A673 (cell line): ENCODE measurements around the gene ELMOD3. TPM values are rescaled to one million over a fixed set of nuclear protein-coding genes. Genes with fewer than 3 reads are reported as not detected.

Experiments
- BruUV-seq: library from RNA; stranded (reverse); fragments of 400-500 nt; replicated peaks from 2 replicates; lab custom pipeline; 2021; lab: Mats Ljungman, UMichigan
- CTCF ChIA-PET: fragments of 300-600 bp; sonication (Branson Sonifier 250); formaldehyde crosslinking; loops from one replicate; lab custom pipeline; 2022; ENCODE audit warnings: antibody characterized with exemption; lab: Charles Lee
- POLR2A ChIA-PET: fragments of 300-600 bp; sonication (Branson Sonifier 250); formaldehyde crosslinking; loops from one replicate; lab custom pipeline; 2022; ENCODE audit warnings: antibody characterized with exemption; ENCODE audit not compliant: low non-redundant PET; lab: Charles Lee
- DNase-seq: peaks from one replicate; pipeline ENCODE4 v3.0.0-alpha.2; 2015; ENCODE audit warnings: low spot score
- H3K27ac ChIP-seq: fragments of 200-600 bp; sonication (generic); 2 replicates; pipeline ENCODE4 v1.5.1; 2016; ENCODE audit warnings: mixed run types, low read depth, mild to moderate bottlenecking, mixed read lengths, antibody characterized with exemption, low read length; ENCODE audit not compliant: poor library complexity, severe bottlenecking
- H3K27me3 ChIP-seq: fragments of 200-600 bp; sonication (generic); replicated peaks from 2 replicates; pipeline ENCODE4 v1.6.1; 2017; ENCODE audit warnings: mixed run types, low read depth, mild to moderate bottlenecking, mixed read lengths, antibody characterized with exemption, low read length; ENCODE audit not compliant: insufficient read depth, poor library complexity
- H3K36me3 ChIP-seq: fragments of 200-600 bp; sonication (generic); 2 replicates; pipeline ENCODE4 v1.6.1; 2016; ENCODE audit warnings: mixed run types, mild to moderate bottlenecking, mixed read lengths, antibody characterized with exemption, low read length; ENCODE audit not compliant: insufficient read depth, poor library complexity, severe bottlenecking
- H3K4me1 ChIP-seq: fragments of 200-600 bp; sonication (generic); 2 replicates; pipeline ENCODE4 v1.6.1; 2017; ENCODE audit warnings: mixed run types, mild to moderate bottlenecking, mixed read lengths, antibody characterized with exemption, low read length; ENCODE audit not compliant: insufficient read depth, poor library complexity, severe bottlenecking
- H3K4me3 ChIP-seq: fragments of 200-600 bp; sonication (generic); 2 replicates; pipeline ENCODE4 v1.5.1; 2016; ENCODE audit warnings: low read depth, mixed run types, mild to moderate bottlenecking, mixed read lengths, low read length; ENCODE audit not compliant: poor library complexity, severe bottlenecking
- H3K9me3 ChIP-seq: fragments of 200-600 bp; sonication (generic); 2 replicates; pipeline ENCODE4 v1.6.1; 2016; ENCODE audit warnings: mixed run types, low read depth, mild to moderate bottlenecking, mixed read lengths, antibody characterized with exemption, low read length; ENCODE audit not compliant: poor library complexity, severe bottlenecking
- EZH2 ChIP-seq: fragments of 200-600 bp; sonication (generic); IDR thresholded peaks from 2 replicates; pipeline ENCODE4 v1.6.1; 2017; ENCODE audit warnings: borderline replicate concordance, low read depth, mild to moderate bottlenecking, mixed read lengths, antibody characterized with exemption, low read length; ENCODE audit not compliant: poor library complexity, severe bottlenecking
- intact Hi-C: fragments of 100-400 bp; cut with micrococcal nuclease; formaldehyde crosslinking; loops from one replicate; pipeline ENCODE4 v1.10.0; 2022; ENCODE audit not compliant: unreplicated experiment
- total RNA-seq: library from RNA; stranded (reverse); gene quantifications from 2 replicates; pipeline ENCODE4 v1.2.3, GENCODE V29; 2021
- TF ChIP-seq, protein P1 (sequence below): fragments of 300-800, 200-600 bp; sonication (generic); conservative IDR thresholded peaks from 2 replicates; pipeline ENCODE4 v1.5.1; 2017; ENCODE audit warnings: low read depth, mild to moderate bottlenecking, antibody characterized with exemption, low read length, moderate library complexity, mixed read lengths

ELMOD3 gene
- total RNA-seq, 1 experiment from 2014 or later = 13.0 TPM

DNA sequence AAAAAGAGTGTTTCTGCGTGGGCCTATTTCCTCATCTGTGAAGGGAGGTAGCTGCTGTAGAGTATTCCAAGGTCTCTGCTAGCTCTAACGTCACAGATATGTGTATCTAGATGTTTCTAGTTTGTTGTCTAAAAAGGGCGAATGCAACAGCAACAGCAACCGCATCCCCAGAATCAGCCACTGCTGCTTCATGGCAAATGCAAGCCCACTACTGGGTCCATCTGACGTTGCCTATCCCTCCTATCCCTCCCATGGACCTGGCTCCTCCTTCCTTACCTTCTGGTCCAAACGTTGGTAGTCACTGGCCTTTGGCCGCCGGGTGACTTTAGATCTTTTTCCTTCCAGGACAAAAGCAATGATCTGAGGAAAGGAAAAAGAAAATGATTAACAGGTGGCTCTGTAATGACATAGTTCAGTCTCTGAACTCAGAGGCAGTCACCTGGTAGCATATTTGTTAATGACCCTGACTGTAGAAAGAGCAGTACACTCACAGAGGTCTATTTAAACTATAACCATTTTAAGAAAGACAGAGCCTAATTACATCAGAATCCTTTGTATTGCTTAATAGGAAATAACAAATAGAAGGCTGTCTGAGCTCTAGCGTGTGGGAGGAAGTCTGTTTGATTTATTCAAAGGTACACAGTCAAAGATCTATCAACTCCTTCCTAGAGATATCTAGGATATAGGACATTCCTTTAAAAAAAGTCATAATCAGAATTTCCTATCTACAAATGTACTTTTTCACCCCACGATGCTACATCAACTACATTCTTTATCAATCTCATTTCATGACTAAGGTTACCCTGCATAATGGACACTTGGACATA is 29.7 kb upstream of the ELMOD3 start:
- intact Hi-C loops = loop anchor here (10.0 kb wide), 1 partner anchor 220 kb away; no protein-coding TSS in a partner anchor
- no peak for DNase-seq
- peak overlapping the region; percentile 87 for H3K4me3 ChIP-seq
- no TSS peak for BruUV-seq
- TF ChIP-seq, protein P1, sequence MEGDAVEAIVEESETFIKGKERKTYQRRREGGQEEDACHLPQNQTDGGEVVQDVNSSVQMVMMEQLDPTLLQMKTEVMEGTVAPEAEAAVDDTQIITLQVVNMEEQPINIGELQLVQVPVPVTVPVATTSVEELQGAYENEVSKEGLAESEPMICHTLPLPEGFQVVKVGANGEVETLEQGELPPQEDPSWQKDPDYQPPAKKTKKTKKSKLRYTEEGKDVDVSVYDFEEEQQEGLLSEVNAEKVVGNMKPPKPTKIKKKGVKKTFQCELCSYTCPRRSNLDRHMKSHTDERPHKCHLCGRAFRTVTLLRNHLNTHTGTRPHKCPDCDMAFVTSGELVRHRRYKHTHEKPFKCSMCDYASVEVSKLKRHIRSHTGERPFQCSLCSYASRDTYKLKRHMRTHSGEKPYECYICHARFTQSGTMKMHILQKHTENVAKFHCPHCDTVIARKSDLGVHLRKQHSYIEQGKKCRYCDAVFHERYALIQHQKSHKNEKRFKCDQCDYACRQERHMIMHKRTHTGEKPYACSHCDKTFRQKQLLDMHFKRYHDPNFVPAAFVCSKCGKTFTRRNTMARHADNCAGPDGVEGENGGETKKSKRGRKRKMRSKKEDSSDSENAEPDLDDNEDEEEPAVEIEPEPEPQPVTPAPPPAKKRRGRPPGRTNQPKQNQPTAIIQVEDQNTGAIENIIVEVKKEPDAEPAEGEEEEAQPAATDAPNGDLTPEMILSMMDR = no peak
- TF ChIP-seq EZH2 = no peak
- no peak overlapping the region for H3K27ac ChIP-seq
- peaks cover 44% of the 10 kb centered on the region for H3K36me3 ChIP-seq
- ChIA-PET CTCF (interaction anchor here (0.7 kb wide), 1 partner anchor 280 kb away, joined by 3 read pairs; no protein-coding TSS in a partner anchor), POLR2A (no interaction called here)
- peaks cover 17% of the 10 kb centered on the region for H3K4me1 ChIP-seq
- H3K27me3 ChIP-seq = no peaks in the 10 kb centered on the region
- no peaks in the 10 kb centered on the region for H3K9me3 ChIP-seq

GRCh38 chr2:85325466-85325811 is 29.1 kb upstream of the ELMOD3 start:
- TF ChIP-seq, protein P1 = no peak
- TF ChIP-seq EZH2 = no peak
- no peaks in the 10 kb centered on the region for H3K9me3 ChIP-seq
- intact Hi-C loops = loop anchor here (10.0 kb wide), 1 partner anchor 219 kb away; no protein-coding TSS in a partner anchor
- no peak overlapping the region for H3K27ac ChIP-seq
- no peak for DNase-seq
- CTCF ChIA-PET = no interaction called here
- no TSS peak for BruUV-seq
- no peaks in the 10 kb centered on the region for H3K27me3 ChIP-seq
- POLR2A ChIA-PET = no interaction called here
- peak overlapping the region; percentile 87 for H3K4me3 ChIP-seq
- peaks cover 17% of the 10 kb centered on the region for H3K4me1 ChIP-seq
- H3K36me3 ChIP-seq = peaks cover 39% of the 10 kb centered on the region

DNA sequence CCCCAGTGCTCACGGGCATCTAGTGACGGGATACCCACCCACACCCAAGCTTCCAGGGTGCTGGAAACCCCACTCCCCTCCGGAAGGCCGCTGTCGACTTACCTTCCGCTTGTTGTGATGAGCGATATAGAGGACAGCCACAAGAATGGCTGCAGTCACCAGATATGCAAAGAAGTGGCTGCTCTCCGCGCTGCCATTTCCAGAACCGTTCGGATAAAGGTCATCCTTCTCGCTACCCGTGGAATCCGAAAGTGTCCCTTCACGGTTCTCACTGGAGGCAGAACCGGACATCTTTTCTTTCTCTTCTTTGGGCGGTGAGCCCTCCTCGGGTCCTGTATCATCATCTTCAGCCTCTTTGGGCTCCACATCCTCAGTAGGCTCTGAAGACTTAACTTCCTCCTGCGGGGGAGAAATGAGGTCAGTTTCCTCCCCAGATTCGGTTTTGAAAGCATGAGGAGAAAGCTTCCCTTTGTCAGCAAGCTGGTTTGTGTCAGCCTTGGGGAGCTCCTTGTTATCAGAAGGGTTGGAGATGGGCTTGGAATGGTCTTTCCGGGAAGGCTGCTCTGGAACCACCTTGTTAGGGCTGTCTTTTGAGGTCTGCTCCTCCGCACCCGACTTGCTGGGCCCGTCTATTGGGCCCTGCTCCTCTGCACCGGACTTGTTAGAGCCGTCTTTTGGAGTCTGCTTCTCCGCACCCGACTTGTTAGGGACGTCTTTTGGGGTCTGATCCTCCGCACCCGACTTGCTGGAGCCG is 28.0 kb upstream of the ELMOD3 start:
- peaks cover 17% of the 10 kb centered on the region for H3K4me1 ChIP-seq
- POLR2A ChIA-PET = no interaction called here
- CTCF ChIA-PET = interaction anchor here (0.6 to 0.7 kb wide), 2 partner anchors 296 to 488 kb away, joined by 3 read pairs; no protein-coding TSS in a partner anchor
- H3K36me3 ChIP-seq = peaks cover 29% of the 10 kb centered on the region
- BruUV-seq = TSS peak; percentile 35
- DNase-seq = peak; percentile 17
- no peaks in the 10 kb centered on the region for H3K27me3 ChIP-seq
- TF ChIP-seq, protein P1 = no peak
- TF ChIP-seq EZH2 = no peak
- intact Hi-C loops = loop anchor here (10.0 kb wide), 1 partner anchor 218 kb away; no protein-coding TSS in a partner anchor
- no peaks in the 10 kb centered on the region for H3K9me3 ChIP-seq
- H3K27ac ChIP-seq = peak overlapping the region; percentile 86
- peak overlapping the region; percentile 87 for H3K4me3 ChIP-seq
